ENCODE measurements around the gene PTPRB. TPM values are rescaled to one million over a fixed set of nuclear protein-coding genes. Genes with fewer than 3 reads are reported as not detected.

PTPRB gene
- total and polyA plus RNA-seq, 8 donors: 2.2 to 5.5 (median 4.4) TPM

DNA sequence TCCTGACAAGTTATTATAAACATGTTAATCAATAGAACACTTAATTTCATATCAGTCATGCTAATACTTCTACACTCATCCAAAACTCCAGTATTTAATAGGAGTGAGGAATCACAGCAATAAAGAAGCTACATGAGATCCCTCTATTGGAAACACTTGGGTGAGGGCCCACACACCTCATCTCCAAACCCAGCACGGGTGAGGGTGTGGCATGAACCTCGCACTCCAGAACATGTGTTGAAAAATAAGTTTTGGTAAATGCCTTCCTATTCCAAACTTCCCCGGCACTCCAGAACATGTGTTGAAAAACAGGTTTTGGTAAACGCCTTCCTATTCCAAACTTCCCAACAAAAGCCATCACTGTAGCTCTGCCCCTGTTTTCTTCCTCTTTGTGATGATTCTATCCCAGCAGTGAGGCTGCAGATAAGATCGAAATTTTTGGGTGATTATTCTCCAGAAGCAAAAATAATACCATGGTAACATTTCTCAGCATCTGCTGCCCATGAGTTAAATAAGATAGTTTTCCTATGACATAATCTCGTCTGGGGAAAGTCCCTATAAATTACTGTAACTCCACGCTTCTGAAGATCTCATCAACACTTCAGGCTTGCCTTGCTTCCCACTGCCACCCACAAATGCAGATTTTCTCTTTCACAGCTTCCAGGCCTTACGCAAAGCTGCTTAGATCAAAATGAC, 24.4 kb upstream of the PTPRB start:
- Histone ChIP-seq H3K27ac (no peak overlapping the region), H3K36me3 (no peaks in the 10 kb centered on the region), H3K4me1 (no peaks in the 10 kb centered on the region), H3K27me3 (no peaks in the 10 kb centered on the region), H3K9me3 (no peaks in the 10 kb centered on the region), H3K4me3 (no peak overlapping the region)
- intact Hi-C loops (cut with DNase I): no loop called here
- FAIRE-seq: no peak
- no peak for DNase-seq
- WGBS, 2 donors: 48 to 54% methylated on average over 8 of the region's 8 CpGs
- peak in 1 of 4 donors; percentile 39 for ATAC-seq
- TF ChIP-seq, protein P1, sequence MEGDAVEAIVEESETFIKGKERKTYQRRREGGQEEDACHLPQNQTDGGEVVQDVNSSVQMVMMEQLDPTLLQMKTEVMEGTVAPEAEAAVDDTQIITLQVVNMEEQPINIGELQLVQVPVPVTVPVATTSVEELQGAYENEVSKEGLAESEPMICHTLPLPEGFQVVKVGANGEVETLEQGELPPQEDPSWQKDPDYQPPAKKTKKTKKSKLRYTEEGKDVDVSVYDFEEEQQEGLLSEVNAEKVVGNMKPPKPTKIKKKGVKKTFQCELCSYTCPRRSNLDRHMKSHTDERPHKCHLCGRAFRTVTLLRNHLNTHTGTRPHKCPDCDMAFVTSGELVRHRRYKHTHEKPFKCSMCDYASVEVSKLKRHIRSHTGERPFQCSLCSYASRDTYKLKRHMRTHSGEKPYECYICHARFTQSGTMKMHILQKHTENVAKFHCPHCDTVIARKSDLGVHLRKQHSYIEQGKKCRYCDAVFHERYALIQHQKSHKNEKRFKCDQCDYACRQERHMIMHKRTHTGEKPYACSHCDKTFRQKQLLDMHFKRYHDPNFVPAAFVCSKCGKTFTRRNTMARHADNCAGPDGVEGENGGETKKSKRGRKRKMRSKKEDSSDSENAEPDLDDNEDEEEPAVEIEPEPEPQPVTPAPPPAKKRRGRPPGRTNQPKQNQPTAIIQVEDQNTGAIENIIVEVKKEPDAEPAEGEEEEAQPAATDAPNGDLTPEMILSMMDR (IDR thresholded peaks at IDR 0.05): no peak

DNA sequence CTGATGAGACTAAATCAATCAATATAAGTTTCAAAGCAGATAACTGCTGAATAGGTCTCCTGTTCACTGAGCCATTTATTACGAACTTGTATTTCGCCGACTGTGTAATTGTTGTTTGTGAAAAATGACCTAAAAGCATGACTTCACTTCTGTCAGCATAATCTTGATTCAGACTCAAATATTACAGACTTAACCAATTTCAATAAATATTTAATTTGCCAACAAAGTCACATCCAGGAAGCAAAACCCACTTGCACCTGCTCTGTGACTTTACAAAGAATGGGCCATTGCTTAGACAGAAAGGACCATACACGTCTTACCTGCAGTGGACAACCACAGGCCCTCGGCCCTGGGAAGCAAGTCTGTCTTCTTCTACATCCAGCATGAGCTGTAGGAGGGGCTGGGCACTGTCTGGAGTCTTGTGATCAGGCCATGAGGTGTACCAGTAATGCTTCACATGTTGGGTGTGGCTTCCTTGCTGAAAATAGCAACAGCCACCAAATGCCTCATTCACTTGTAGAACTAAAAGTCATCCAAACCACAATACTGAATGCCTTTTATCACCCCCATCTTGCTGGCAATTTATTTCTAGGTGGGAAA, 23.5 kb upstream of the PTPRB start:
- Histone ChIP-seq H3K9me3 (no peaks in the 10 kb centered on the region), H3K36me3 (no peaks in the 10 kb centered on the region), H3K4me3 (no peak overlapping the region), H3K4me1 (no peaks in the 10 kb centered on the region), H3K27me3 (no peaks in the 10 kb centered on the region), H3K27ac (no peak overlapping the region)
- 47 to 48% methylated on average over 5 of the region's 5 CpGs for WGBS, 2 donors
- ATAC-seq (peak in 3 of 4 donors; percentile 12 to 33 (median 18)), FAIRE-seq (no peak), DNase-seq (no peak)
- TF ChIP-seq, protein P1 (IDR thresholded peaks at IDR 0.05): no peak
- intact Hi-C loops (cut with DNase I): no loop called here

DNA sequence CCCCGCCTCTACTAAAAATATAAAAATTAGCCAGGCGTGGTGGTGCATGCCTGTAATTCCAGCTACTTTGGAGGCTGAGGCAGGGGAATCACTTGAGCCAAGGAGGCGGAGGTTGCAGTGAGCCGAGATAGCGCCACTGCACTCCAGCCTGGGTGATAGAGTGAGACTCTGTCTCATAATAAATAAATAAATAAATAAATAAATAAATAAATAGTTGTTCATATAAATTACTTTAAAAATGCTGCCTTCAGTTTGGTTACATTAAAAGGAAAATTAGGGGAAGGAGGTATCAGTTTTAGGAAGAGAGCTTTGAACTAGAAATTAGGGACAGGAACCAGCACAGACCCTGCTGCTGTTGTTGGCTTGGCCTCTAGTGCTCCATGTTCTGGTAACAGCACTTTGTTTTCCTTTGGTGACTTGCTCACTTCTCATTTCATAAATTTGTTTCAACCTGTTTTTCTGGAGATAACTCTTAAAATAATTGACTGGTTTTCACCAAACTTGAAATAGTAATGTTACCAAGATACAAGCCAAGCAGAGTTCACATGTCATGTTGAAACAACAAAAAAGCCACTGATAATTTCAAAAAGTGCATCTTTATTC, 22.9 kb upstream of the PTPRB start:
- FAIRE-seq (no peak), ATAC-seq (no peak), DNase-seq (no peak)
- Histone ChIP-seq H3K27ac (no peak overlapping the region), H3K36me3 (no peaks in the 10 kb centered on the region), H3K9me3 (no peaks in the 10 kb centered on the region), H3K27me3 (no peaks in the 10 kb centered on the region), H3K4me1 (no peaks in the 10 kb centered on the region), H3K4me3 (no peak overlapping the region)
- intact Hi-C loops (cut with DNase I): no loop called here
- 91 to 96% methylated on average over 5 of the region's 5 CpGs for WGBS, 2 donors
- TF ChIP-seq, protein P1 (IDR thresholded peaks at IDR 0.05): no peak

DNA sequence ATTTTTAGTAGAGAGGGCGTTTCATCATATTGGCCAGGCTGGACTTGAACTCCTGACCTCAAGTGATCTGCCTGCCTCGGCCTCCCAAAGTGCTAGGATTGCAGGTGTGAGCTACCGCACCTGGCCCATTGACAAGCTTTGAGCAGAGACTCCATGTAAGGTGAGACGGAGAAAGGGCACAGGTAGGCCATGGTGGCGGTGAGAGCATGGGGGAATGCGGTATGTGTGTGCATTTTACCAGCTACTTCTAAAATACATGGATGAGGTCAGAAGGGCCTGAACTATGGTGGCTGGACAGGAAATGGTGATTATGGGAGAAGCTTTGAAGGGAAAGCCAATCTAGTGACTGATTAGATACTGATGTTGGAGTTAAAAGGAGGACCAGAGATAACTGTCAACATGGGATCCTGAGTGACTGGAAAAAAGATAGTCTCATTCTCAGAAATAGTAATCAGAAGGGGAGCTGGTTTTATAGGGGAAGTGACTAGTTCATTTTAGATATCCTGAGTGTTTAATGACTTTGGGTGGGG, 21.9 kb upstream of the PTPRB start:
- intact Hi-C loops (cut with DNase I): no loop called here
- no peak overlapping the region for H3K27ac ChIP-seq
- H3K9me3 ChIP-seq: no peaks in the 10 kb centered on the region
- no peaks in the 10 kb centered on the region for H3K27me3 ChIP-seq
- no peak overlapping the region for H3K4me3 ChIP-seq
- TF ChIP-seq, protein P1 (IDR thresholded peaks at IDR 0.05): no peak
- ATAC-seq (no peak), DNase-seq (no peak), FAIRE-seq (no peak)
- H3K36me3 ChIP-seq: no peaks in the 10 kb centered on the region
- no peaks in the 10 kb centered on the region for H3K4me1 ChIP-seq
- 87 to 95% methylated on average over 6 of the region's 6 CpGs for WGBS, 2 donors
